Pancreas (tissue), 10 donors: ENCODE data around the gene MFSD6L. TPM values are rescaled to one million over a fixed set of nuclear protein-coding genes. Genes with fewer than 3 reads are reported as not detected.

Source experiments
- ATAC-seq, 4 donors: fragments of 200-7000 bp; cut with Tn5 transposase; one replicate each; pipeline versions ENCODE4 v1.8.0 to v1.9.1; 2020; ENCODE audit warnings: mild to moderate bottlenecking in 4 of 4, moderate library complexity in 4 of 4
- DNase-seq, 6 donors: peaks; one replicate each; pipeline ENCODE4 v3.0.0-alpha.2; 2020
- FAIRE-seq: peaks from 2 replicates; lab custom pipeline; 2012; peaks lifted over from hg19 to GRCh38; lab: Jason Lieb, UNC
- H3K27ac ChIP-seq, 4 donors: fragments of 200-600 bp; sonication (generic); 1 replicate in 3 of 4; 2 replicates in 1 of 4; pipeline versions ENCODE4 v1.5.0 to v1.8.0; 2020
- H3K27me3 ChIP-seq, 4 donors: fragments of 200-600 bp; one replicate each; pipeline ENCODE4 v1.8.0; 2021
- H3K36me3 ChIP-seq, 3 donors: fragments of 200-600 bp; sonication (generic) in 1 of 3; one replicate each; pipeline versions ENCODE4 v1.5.0 to v1.8.0; 2020 to 2021
- H3K4me1 ChIP-seq, 3 donors: fragments of 200-600 bp; one replicate each; pipeline ENCODE4 v1.8.0; 2021
- H3K4me3 ChIP-seq, 4 donors: fragments of 200-600 bp; sonication (generic) in 2 of 4; one replicate each; pipeline versions ENCODE4 v1.5.0 to v1.8.0; 2020 to 2021
- H3K9me3 ChIP-seq, 4 donors: fragments of 200-600 bp; one replicate each; pipeline ENCODE4 v1.8.0; 2021
- CTCF ChIP-seq, 4 donors: fragments of 200-600 bp; sonication (generic) in 3 of 4; IDR thresholded peaks; one replicate each; pipeline versions ENCODE4 v1.5.0 to v1.8.0; 2021; ENCODE audit warnings: antibody characterized with exemption in 4 of 4
- WGBS, 2 donors: extraction: QIAGEN DNeasy Blood & Tissue Kit; methylation state at CpG; one replicate each; pipeline ENCODE4 v1.1.7; 2013; 5-methylcytosine and 5-hydroxymethylcytosine counted together
- intact Hi-C, 3 donors: fragments of 100-400 bp; cut with DNase I; formaldehyde crosslinking; loops; one replicate each; pipeline versions ENCODE4 v1.11.1 to v1.14.2; 2022
- polyA plus RNA-seq, 2 donors: library from polyadenylated mRNA; stranded (reverse); fragments of 200-250 nt; gene quantifications; one replicate each; pipeline ENCODE4 v1.2.3, GENCODE V29; 2013
- total RNA-seq, 6 donors: library from RNA; stranded (reverse); fragmentation: NEBNext Ultra II Directional in 4 of 6; extraction: Animal tissue kit (Norgen Biotek cat#: 25700) in 4 of 6; gene quantifications; one replicate each; pipeline versions ENCODE4 v1.2.1 to v1.2.4, GENCODE V29; 2021 to 2023
- donor health status: healthy with polysubstance abuse.
- donor health status: DM: no; HTN: no; CAD: no; lungs with moderate emphysema.
- donor health status: DM: no; HTN: no; CAD: no.
- donor health status: control.
- donor health status: control.
- donor health status: Bipolar disorder and iron deficiency.
- donor health status: DM: yes; HTN: yes; CAD: no.
- donor health status: DM: no; HTN: no; CAD: no.
- donor health status: DM: no; HTN: no; CAD: no.
- donor health status: DM: yes; HTN: yes; CAD: no.

MFSD6L gene
- total and polyA plus RNA-seq, 8 donors = 3.3 to 7.7 (median 4.7) TPM

- no peak for FAIRE-seq
- Histone ChIP-seq H3K36me3 (no peaks in the 10 kb centered on the region), H3K27me3 (no peaks in the 10 kb centered on the region), H3K4me3 (no peak overlapping the region), H3K27ac (no peak overlapping the region), H3K4me1 (peaks cover 0 to 6% (median 4%) of the 10 kb centered on the region in 3 donors), H3K9me3 (no peaks in the 10 kb centered on the region)
- TF ChIP-seq CTCF (IDR thresholded peaks at IDR 0.05) = no peak
- intact Hi-C loops = loop anchor here in 1 of 3 donors (10.0 kb wide), 1 partner anchor 94 kb away; no protein-coding TSS in a partner anchor
- no peak for ATAC-seq
- DNase-seq = no peak
- 90 to 93% methylated on average over 6 of the region's 6 CpGs for WGBS, 2 donors
Measured at GRCh38 chr17:8801135-8801840, 2.1 kb upstream of the MFSD6L start.

GRCh38 chr17:8800656-8801055, 1.5 kb upstream of the MFSD6L start:
- Histone ChIP-seq H3K9me3 (no peaks in the 10 kb centered on the region), H3K4me3 (no peak overlapping the region), H3K36me3 (no peaks in the 10 kb centered on the region), H3K27ac (no peak overlapping the region), H3K27me3 (no peaks in the 10 kb centered on the region), H3K4me1 (peaks cover 0 to 7% (median 6%) of the 10 kb centered on the region in 3 donors)
- TF ChIP-seq CTCF (IDR thresholded peaks at IDR 0.05) = no peak
- WGBS, 2 donors = 89 to 94% methylated on average over 2 of the region's 2 CpGs
- FAIRE-seq (no peak), ATAC-seq (no peak), DNase-seq (no peak)
- intact Hi-C loops = loop anchor here in 1 of 3 donors (10.0 kb wide), 1 partner anchor 94 kb away; no protein-coding TSS in a partner anchor

- Histone ChIP-seq H3K36me3 (no peaks in the 10 kb centered on the region), H3K9me3 (no peaks in the 10 kb centered on the region), H3K4me3 (peak overlapping the region in 3 of 4 donors; percentile 59 to 81 (median 67)), H3K27me3 (no peaks in the 10 kb centered on the region), H3K4me1 (peaks cover 0 to 7% (median 6%) of the 10 kb centered on the region in 3 donors), H3K27ac (peak overlapping the region; percentile 67 to 79 (median 72))
- DNase-seq (peak in 5 of 6 donors; percentile 41 to 68 (median 61)), FAIRE-seq (no peak), ATAC-seq (peak in 3 of 4 donors; percentile 4 to 46 (median 37))
- no peak for TF ChIP-seq CTCF (IDR thresholded peaks at IDR 0.05)
- whole genome bisulfite sequencing, 2 donors = 25 to 35% methylated on average over 14 to 15 of the region's 15 CpGs
- intact Hi-C loops = loop anchor here in 1 of 3 donors (10.0 kb wide), 1 partner anchor 95 kb away; no protein-coding TSS in a partner anchor
Measured at GRCh38 chr17:8799570-8800212, 526 bp upstream of the MFSD6L start.

- H3K4me3 ChIP-seq = peak overlapping the region; percentile 53 to 81 (median 63)
- FAIRE-seq = no peak
- intact Hi-C loops = no loop called here
Measured at GRCh38 chr17:8798176-8798845, 854 bp downstream of the MFSD6L start.

More at GRCh38 chr17:8798176-8798845, 854 bp downstream of the MFSD6L start:
- peak; percentile 2 to 17 (median 6) for ATAC-seq
- peak in 3 of 6 donors; percentile 16 to 60 (median 37) for DNase-seq
- Histone ChIP-seq H3K27me3 (no peaks in the 10 kb centered on the region), H3K9me3 (no peaks in the 10 kb centered on the region), H3K27ac (peak overlapping the region; percentile 67 to 79 (median 72)), H3K36me3 (no peaks in the 10 kb centered on the region), H3K4me1 (peaks cover 0 to 7% (median 6%) of the 10 kb centered on the region in 3 donors)
- WGBS, 2 donors = 45 to 55% methylated on average over 23 of the region's 23 CpGs
- no peak for TF ChIP-seq CTCF (IDR thresholded peaks at IDR 0.05)
